ENCODE measurements around the gene TAS2R39.
"Not testable (repeated sequence)": the region's sequence is repeated elsewhere in the genome, so short reads cannot be mapped to it uniquely, and the experiment has no call there.

The TAS2R39 gene

GRCh38 chr7:143199040-143199439 is 15.8 kb downstream of the TAS2R39 start:
- no peak for TF ChIP-seq CTCF (IDR thresholded peaks at IDR 0.05; ENCODE audit: borderline replicate concordance, insufficient read depth, low read depth, low read length)
- no peak overlapping the region for H3K4me3 ChIP-seq (ENCODE audit: low read depth, low read length)

GRCh38 chr7:143202161-143202560 is 18.9 kb downstream of the TAS2R39 start:
- no peak for TF ChIP-seq CTCF (IDR thresholded peaks at IDR 0.05; ENCODE audit: borderline replicate concordance, insufficient read depth, low read depth, low read length)

GRCh38 chr7:143203386-143203785 is 20.2 kb downstream of the TAS2R39 start:
- H3K4me3 ChIP-seq (ENCODE audit: low read depth, low read length): no peak overlapping the region
- no peak for TF ChIP-seq CTCF (IDR thresholded peaks at IDR 0.05; ENCODE audit: borderline replicate concordance, insufficient read depth, low read depth, low read length)

More at GRCh38 chr7:143202161-143202560, 18.9 kb downstream of the TAS2R39 start:
- no peak overlapping the region for H3K4me3 ChIP-seq (ENCODE audit: low read depth, low read length)

DNA sequence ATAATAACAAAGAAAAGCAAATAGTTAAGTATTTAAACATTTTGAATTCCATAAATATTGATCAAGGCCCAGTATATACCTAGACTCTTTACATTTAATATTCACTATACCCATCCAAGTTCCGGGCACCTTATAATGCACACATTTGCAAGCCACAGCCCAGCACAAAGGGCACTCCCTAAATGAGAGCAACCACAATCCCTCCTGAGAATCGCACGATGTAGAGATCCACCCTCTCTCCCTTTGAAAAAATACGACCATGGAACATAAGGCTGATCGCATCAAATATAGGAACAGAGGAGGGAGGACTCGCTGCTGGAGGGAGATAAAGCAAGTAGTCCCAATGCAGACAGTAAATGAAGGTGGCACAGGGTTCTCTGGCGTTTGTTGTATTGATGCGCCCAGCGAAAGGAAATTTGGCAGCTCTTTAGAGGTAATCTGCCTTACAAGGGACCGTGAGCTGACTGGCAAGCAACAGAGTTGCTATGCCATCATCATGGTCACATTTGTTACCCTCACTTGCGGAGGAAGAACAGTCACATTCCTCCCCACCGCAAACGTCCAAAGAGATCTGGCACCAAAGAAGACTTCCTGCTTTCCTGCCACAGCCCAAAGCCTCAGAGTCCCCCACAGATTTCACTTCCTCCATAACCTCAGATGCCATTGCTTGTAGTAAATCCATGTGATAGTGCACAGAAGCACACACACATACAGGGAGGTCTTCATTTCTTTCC is 22.5 kb downstream of the TAS2R39 start:
- no peak overlapping the region for H3K4me3 ChIP-seq (ENCODE audit: low read depth, low read length)
- no peak for TF ChIP-seq CTCF (IDR thresholded peaks at IDR 0.05; ENCODE audit: borderline replicate concordance, insufficient read depth, low read depth, low read length)

- H3K4me3 ChIP-seq (ENCODE audit: low read depth, low read length): no peak overlapping the region
- TF ChIP-seq CTCF (IDR thresholded peaks at IDR 0.05; ENCODE audit: borderline replicate concordance, insufficient read depth, low read depth, low read length): no peak
These were observed 27.3 kb downstream of the TAS2R39 start for GRCh38 chr7:143210541-143210940.

- not testable (repeated sequence) for H3K4me3 ChIP-seq (ENCODE audit: low read depth, low read length)
These were observed 30.3 kb downstream of the TAS2R39 start for GRCh38 chr7:143213478-143213877.

DNA sequence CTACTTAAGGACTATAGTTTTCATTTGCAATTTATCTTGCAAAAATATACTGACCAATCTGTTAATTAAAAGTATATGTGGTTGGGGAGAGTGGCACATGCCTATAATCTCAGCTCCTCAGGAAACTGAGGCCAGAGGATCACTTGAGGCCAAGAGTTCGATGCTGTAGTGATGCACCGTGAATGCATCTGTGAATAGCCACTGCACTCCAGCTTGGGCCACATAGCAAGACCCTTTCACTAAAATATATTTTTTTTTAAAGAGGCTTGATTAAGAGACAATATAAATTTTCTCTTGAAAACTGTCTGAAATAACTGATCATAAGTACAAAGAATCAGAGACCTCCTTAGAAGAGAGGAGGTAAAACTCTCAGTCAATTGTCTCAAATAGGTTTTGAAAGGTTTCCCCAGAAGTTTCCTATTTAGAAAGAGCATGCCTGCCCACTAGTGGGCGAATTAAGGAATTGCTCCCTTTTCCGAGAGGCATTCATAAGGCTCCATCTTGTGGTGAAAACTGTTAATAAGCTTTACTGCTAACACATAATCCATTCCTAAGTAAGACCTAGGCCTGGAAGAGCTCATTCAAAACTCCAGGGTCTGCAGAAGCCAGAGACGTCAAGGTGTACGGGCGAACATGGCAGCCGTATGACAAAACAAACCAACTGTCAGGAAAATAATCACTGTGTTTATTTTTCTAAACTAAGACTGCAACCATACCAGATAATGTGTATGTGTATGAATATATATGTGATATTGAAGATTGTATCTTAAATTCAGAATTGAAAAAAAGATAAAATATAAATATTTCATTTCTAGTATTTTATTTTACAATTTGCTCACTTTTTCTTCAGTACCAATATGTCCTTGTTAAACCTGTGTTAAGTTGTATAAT is 31.8 kb downstream of the TAS2R39 start:
- no peak overlapping the region for H3K4me3 ChIP-seq (ENCODE audit: low read depth, low read length)
- TF ChIP-seq CTCF (IDR thresholded peaks at IDR 0.05; ENCODE audit: borderline replicate concordance, insufficient read depth, low read depth, low read length): peak; percentile 88

Measured in GM12875 (cell line).